Immature natural killer cell (primary cell): Measurements from ENCODE around the gene PRKG1. TPM values are rescaled to one million over a fixed set of nuclear protein-coding genes. Genes with fewer than 3 reads are reported as not detected.

Experiments
- DNase-seq, 3 donors: peaks; one replicate each; pipeline ENCODE4 v3.0.0; 2022; ENCODE audit warnings: mixed read lengths in 1 of 3
- H3K27ac Mint-ChIP-seq, 6 donors: one replicate each; pipeline ENCODE4 v1.8.0; 2020; ENCODE audit warnings: mixed read lengths in 6 of 6, mild to moderate bottlenecking in 5 of 6, inconsistent platforms in 4 of 6, moderate library complexity in 3 of 6
- H3K27me3 Mint-ChIP-seq, 3 donors: one replicate each; pipeline ENCODE4 v1.8.0; 2020 to 2021; ENCODE audit warnings: low read depth in 3 of 3, mild to moderate bottlenecking in 3 of 3, mixed read lengths in 3 of 3, moderate library complexity in 3 of 3, inconsistent platforms in 1 of 3
- H3K36me3 Mint-ChIP-seq, 3 donors: one replicate each; pipeline ENCODE4 v1.8.0; 2020; ENCODE audit warnings: mixed read lengths in 3 of 3, inconsistent platforms in 2 of 3, mild to moderate bottlenecking in 2 of 3
- H3K4me1 Mint-ChIP-seq, 2 donors: one replicate each; pipeline ENCODE4 v1.8.0; 2020; ENCODE audit warnings: inconsistent platforms in 2 of 2, mild to moderate bottlenecking in 2 of 2, mixed read lengths in 2 of 2, moderate library complexity in 1 of 2
- H3K4me3 Mint-ChIP-seq, 5 donors: one replicate each; pipeline ENCODE4 v1.8.0; 2020; ENCODE audit warnings: mild to moderate bottlenecking in 5 of 5, mixed read lengths in 5 of 5, inconsistent platforms in 3 of 5, moderate library complexity in 3 of 5
- H3K9me3 Mint-ChIP-seq, 6 donors: one replicate each; pipeline ENCODE4 v1.8.0; 2020; ENCODE audit warnings: mild to moderate bottlenecking in 6 of 6, mixed read lengths in 6 of 6, inconsistent platforms in 4 of 6, moderate library complexity in 3 of 6
- polyA plus RNA-seq, 3 donors: library from polyadenylated mRNA; unstranded; fragments of 300-500 nt; fragmentation: Illumina TruSeq; gene quantifications; one replicate each; pipeline ENCODE4 v1.2.3, GENCODE V29; 2021

PRKG1 gene
- polyA plus RNA-seq, 3 donors from 2014 or later = 0.46 TPM; not detected in 2

GRCh38 chr10:51590818-51591217 is 516.5 kb downstream of the PRKG1 start:
- Mint-ChIP-seq H3K27me3 (peaks cover 0 to 2% (median 0%) of the 10 kb centered on the region in 3 donors), H3K4me3 (no peak overlapping the region), H3K9me3 (peaks cover 0 to 9% (median 0%) of the 10 kb centered on the region in 6 donors), H3K36me3 (no peaks in the 10 kb centered on the region), H3K4me1 (no peaks in the 10 kb centered on the region), H3K27ac (no peak overlapping the region)
- DNase-seq = no peak

- H3K9me3 Mint-ChIP-seq = peaks cover 0 to 7% (median 0%) of the 10 kb centered on the region in 6 donors
- DNase-seq = no peak
- peaks cover 0 to 2% (median 0%) of the 10 kb centered on the region in 3 donors for H3K27me3 Mint-ChIP-seq
- no peaks in the 10 kb centered on the region for H3K36me3 Mint-ChIP-seq
- H3K27ac Mint-ChIP-seq = no peak overlapping the region
- no peak overlapping the region for H3K4me3 Mint-ChIP-seq
- no peaks in the 10 kb centered on the region for H3K4me1 Mint-ChIP-seq
Observed at GRCh38 chr10:51596695-51597094, 522.4 kb downstream of the PRKG1 start.

- Mint-ChIP-seq H3K9me3 (peaks cover 0 to 7% (median 0%) of the 10 kb centered on the region in 6 donors), H3K4me3 (no peak overlapping the region), H3K27me3 (peaks cover 0 to 2% (median 2%) of the 10 kb centered on the region in 3 donors), H3K4me1 (no peaks in the 10 kb centered on the region), H3K36me3 (no peaks in the 10 kb centered on the region), H3K27ac (no peak overlapping the region)
- DNase-seq = no peak
Observed at GRCh38 chr10:51599647-51600046, 525.4 kb downstream of the PRKG1 start.

GRCh38 chr10:51602326-51602725 is 528.0 kb downstream of the PRKG1 start:
- Mint-ChIP-seq H3K9me3 (peaks cover 0 to 7% (median 0%) of the 10 kb centered on the region in 6 donors), H3K27me3 (peaks cover 0 to 2% (median 0%) of the 10 kb centered on the region in 3 donors), H3K36me3 (no peaks in the 10 kb centered on the region), H3K27ac (no peak overlapping the region), H3K4me1 (no peaks in the 10 kb centered on the region), H3K4me3 (no peak overlapping the region)
- no peak for DNase-seq

GRCh38 chr10:51604579-51604978 is 530.3 kb downstream of the PRKG1 start:
- Mint-ChIP-seq H3K27me3 (peaks cover 0 to 2% (median 0%) of the 10 kb centered on the region in 3 donors), H3K27ac (no peak overlapping the region), H3K9me3 (peaks cover 0 to 7% (median under 1%) of the 10 kb centered on the region in 6 donors), H3K4me1 (no peaks in the 10 kb centered on the region), H3K4me3 (no peak overlapping the region), H3K36me3 (no peaks in the 10 kb centered on the region)
- DNase-seq = no peak

GRCh38 chr10:51606825-51607462 is 532.7 kb downstream of the PRKG1 start:
- Mint-ChIP-seq H3K27ac (no peak overlapping the region), H3K36me3 (no peaks in the 10 kb centered on the region), H3K4me1 (no peaks in the 10 kb centered on the region), H3K9me3 (peaks cover 0 to 5% (median under 1%) of the 10 kb centered on the region in 6 donors), H3K4me3 (no peak overlapping the region), H3K27me3 (peaks cover 0 to under 1% (median 0%) of the 10 kb centered on the region in 3 donors)
- no peak for DNase-seq

- Mint-ChIP-seq H3K36me3 (no peaks in the 10 kb centered on the region), H3K27me3 (no peaks in the 10 kb centered on the region), H3K9me3 (peaks cover 0 to 4% (median under 1%) of the 10 kb centered on the region in 6 donors), H3K4me1 (no peaks in the 10 kb centered on the region), H3K27ac (no peak overlapping the region), H3K4me3 (no peak overlapping the region)
- DNase-seq = no peak
Observed at GRCh38 chr10:51607463-51607835, 533.2 kb downstream of the PRKG1 start.

- Mint-ChIP-seq H3K36me3 (no peaks in the 10 kb centered on the region), H3K4me3 (no peak overlapping the region)
- DNase-seq = no peak
Observed at GRCh38 chr10:51608211-51608610, 533.9 kb downstream of the PRKG1 start.

GRCh38 chr10:51615764-51616298 is 541.5 kb downstream of the PRKG1 start:
- no peaks in the 10 kb centered on the region for H3K36me3 Mint-ChIP-seq
- peaks cover 4 to 15% (median 7%) of the 10 kb centered on the region in 6 donors for H3K9me3 Mint-ChIP-seq
- H3K27me3 Mint-ChIP-seq = peaks cover 0 to 3% (median 0%) of the 10 kb centered on the region in 3 donors
- no peak for DNase-seq
- no peak overlapping the region for H3K27ac Mint-ChIP-seq
- no peak overlapping the region for H3K4me3 Mint-ChIP-seq
- H3K4me1 Mint-ChIP-seq = no peaks in the 10 kb centered on the region

More at GRCh38 chr10:51608211-51608610, 533.9 kb downstream of the PRKG1 start:
- Mint-ChIP-seq H3K27me3 (no peaks in the 10 kb centered on the region), H3K9me3 (peaks cover 0 to 4% (median 2%) of the 10 kb centered on the region in 6 donors), H3K27ac (no peak overlapping the region), H3K4me1 (no peaks in the 10 kb centered on the region)

GRCh38 chr10:51617576-51618235 is 543.4 kb downstream of the PRKG1 start:
- Mint-ChIP-seq H3K27me3 (peaks cover 0 to 3% (median 0%) of the 10 kb centered on the region in 3 donors), H3K9me3 (peaks cover 4 to 15% (median 7%) of the 10 kb centered on the region in 6 donors), H3K4me1 (no peaks in the 10 kb centered on the region), H3K36me3 (no peaks in the 10 kb centered on the region), H3K27ac (no peak overlapping the region), H3K4me3 (no peak overlapping the region)
- DNase-seq = no peak

- H3K36me3 Mint-ChIP-seq = no peaks in the 10 kb centered on the region
- H3K4me3 Mint-ChIP-seq = no peak overlapping the region
- H3K4me1 Mint-ChIP-seq = no peaks in the 10 kb centered on the region
- H3K9me3 Mint-ChIP-seq = peaks cover 0 to 10% (median 3%) of the 10 kb centered on the region in 6 donors
- H3K27ac Mint-ChIP-seq = no peak overlapping the region
- peaks cover 0 to 3% (median 0%) of the 10 kb centered on the region in 3 donors for H3K27me3 Mint-ChIP-seq
- DNase-seq = no peak
Observed at GRCh38 chr10:51619365-51619764, 545.1 kb downstream of the PRKG1 start.

- Mint-ChIP-seq H3K9me3 (peaks cover 0 to 7% (median under 1%) of the 10 kb centered on the region in 6 donors), H3K27me3 (peaks cover 0 to 3% (median 0%) of the 10 kb centered on the region in 3 donors), H3K4me1 (no peaks in the 10 kb centered on the region), H3K27ac (no peak overlapping the region), H3K36me3 (no peaks in the 10 kb centered on the region), H3K4me3 (no peak overlapping the region)
- no peak for DNase-seq
Observed at GRCh38 chr10:51620131-51620530, 545.8 kb downstream of the PRKG1 start.

GRCh38 chr10:51624013-51624412 is 549.7 kb downstream of the PRKG1 start:
- H3K9me3 Mint-ChIP-seq = peaks cover 0 to 3% (median under 1%) of the 10 kb centered on the region in 6 donors
- no peak for DNase-seq
- H3K27me3 Mint-ChIP-seq = no peaks in the 10 kb centered on the region
- no peaks in the 10 kb centered on the region for H3K4me1 Mint-ChIP-seq
- H3K27ac Mint-ChIP-seq = no peak overlapping the region
- no peak overlapping the region for H3K4me3 Mint-ChIP-seq
- no peaks in the 10 kb centered on the region for H3K36me3 Mint-ChIP-seq

GRCh38 chr10:51629934-51630639 is 555.8 kb downstream of the PRKG1 start:
- Mint-ChIP-seq H3K9me3 (peaks cover 0 to 3% (median 0%) of the 10 kb centered on the region in 6 donors), H3K27ac (no peak overlapping the region), H3K4me3 (no peak overlapping the region), H3K27me3 (peaks cover 0 to 4% (median 0%) of the 10 kb centered on the region in 3 donors), H3K36me3 (no peaks in the 10 kb centered on the region), H3K4me1 (no peaks in the 10 kb centered on the region)
- DNase-seq = no peak
